Large intestine (tissue), 3 donors: ENCODE results near the gene CNOT3. TPM values are rescaled to one million over a fixed set of nuclear protein-coding genes. Genes with fewer than 3 reads are reported as not detected.
A peak's percentile ranks its signal among the peaks of the same experiment; 100 is the strongest.
"Not testable (repeated sequence)": the region's sequence is repeated elsewhere in the genome, so short reads cannot be mapped to it uniquely, and the experiment has no call there.

ENCODE experiments used
- DNase-seq, 2 donors: peaks; one replicate each; pipeline versions ENCODE4 v3.0.0 to v3.0.0-alpha.2; 2013
- H3K27ac ChIP-seq: one replicate; pipeline ENCODE4 v1.5.1; 2013; ENCODE audit warnings: low read length
- H3K27me3 ChIP-seq: 2 replicates; pipeline ENCODE4 v1.6.1; 2013; ENCODE audit warnings: low read length; ENCODE audit not compliant: control insufficient read depth, insufficient read depth
- H3K36me3 ChIP-seq: 2 replicates; pipeline ENCODE4 v1.6.1; 2013; ENCODE audit warnings: low read length; ENCODE audit not compliant: control insufficient read depth, insufficient read depth
- H3K4me1 ChIP-seq: one replicate; pipeline ENCODE4 v1.6.1; 2013; ENCODE audit warnings: low read length; ENCODE audit not compliant: control insufficient read depth, insufficient read depth
- H3K4me3 ChIP-seq: one replicate; pipeline ENCODE4 v1.5.1; 2013; ENCODE audit warnings: low read length
- H3K9me3 ChIP-seq: one replicate; pipeline ENCODE4 v1.6.1; 2013; ENCODE audit warnings: mild to moderate bottlenecking, low read depth, low read length, moderate library complexity; ENCODE audit not compliant: control insufficient read depth
- WGBS: methylation state at CpG from one replicate; pipeline ENCODE4 v1.1.5; 2013; ENCODE audit warnings: low lambda C conversion rate; ENCODE audit not compliant: insufficient coverage; 5-methylcytosine and 5-hydroxymethylcytosine counted together
- polyA plus RNA-seq: library from polyadenylated mRNA; unstranded; fragments of 120-200 nt; gene quantifications from one replicate; pipeline ENCODE4 v1.2.1, GENCODE V29; 2013

CNOT3 gene
- polyA plus RNA-seq, 1 donor: 37.2 TPM

DNA sequence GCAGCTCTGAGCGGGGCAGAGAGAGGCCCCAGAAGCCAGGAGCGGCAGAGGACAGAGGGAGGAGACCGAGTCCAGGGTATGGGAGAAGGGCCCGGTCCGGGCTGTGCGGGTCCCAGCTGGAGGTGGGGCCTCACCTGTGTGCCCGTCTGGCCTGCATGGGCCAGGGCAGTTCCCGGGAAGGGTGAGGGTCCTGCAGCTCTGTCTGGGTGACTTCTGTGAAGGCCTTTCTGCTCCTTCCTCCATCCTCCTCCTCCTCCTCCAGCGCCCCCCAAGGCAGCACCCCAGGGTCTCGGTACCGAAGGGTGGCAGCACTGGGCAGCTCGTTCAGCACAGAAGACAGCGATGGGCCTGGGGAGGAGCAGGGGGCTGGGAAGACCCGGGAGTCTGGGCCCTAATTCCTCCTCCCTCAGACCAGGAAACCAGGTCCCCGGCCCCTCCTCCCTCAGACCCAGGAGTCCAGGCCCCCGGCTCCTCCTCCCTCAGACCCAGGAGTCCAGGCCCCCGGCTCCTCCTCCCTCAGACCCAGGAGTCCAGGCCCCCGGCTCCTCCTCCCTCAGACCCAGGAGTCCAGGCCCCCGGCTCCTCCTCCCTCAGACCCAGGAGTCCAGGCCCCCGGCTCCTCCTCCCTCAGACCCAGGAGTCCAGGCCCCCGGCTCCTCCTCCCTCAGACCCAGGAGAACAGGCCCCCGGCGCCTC lies 34.3 kb downstream of the CNOT3 start:
- Histone ChIP-seq H3K4me3 (peak overlapping the region; percentile 88), H3K36me3 (peaks cover 14% of the 10 kb centered on the region), H3K27ac (peak overlapping the region; percentile 96)
- no CpG with 5 or more reads among the region's 23 CpGs for WGBS
- DNase-seq, H3K27me3 ChIP-seq, H3K9me3 ChIP-seq, H3K4me1 ChIP-seq: not testable (repeated sequence)

DNA sequence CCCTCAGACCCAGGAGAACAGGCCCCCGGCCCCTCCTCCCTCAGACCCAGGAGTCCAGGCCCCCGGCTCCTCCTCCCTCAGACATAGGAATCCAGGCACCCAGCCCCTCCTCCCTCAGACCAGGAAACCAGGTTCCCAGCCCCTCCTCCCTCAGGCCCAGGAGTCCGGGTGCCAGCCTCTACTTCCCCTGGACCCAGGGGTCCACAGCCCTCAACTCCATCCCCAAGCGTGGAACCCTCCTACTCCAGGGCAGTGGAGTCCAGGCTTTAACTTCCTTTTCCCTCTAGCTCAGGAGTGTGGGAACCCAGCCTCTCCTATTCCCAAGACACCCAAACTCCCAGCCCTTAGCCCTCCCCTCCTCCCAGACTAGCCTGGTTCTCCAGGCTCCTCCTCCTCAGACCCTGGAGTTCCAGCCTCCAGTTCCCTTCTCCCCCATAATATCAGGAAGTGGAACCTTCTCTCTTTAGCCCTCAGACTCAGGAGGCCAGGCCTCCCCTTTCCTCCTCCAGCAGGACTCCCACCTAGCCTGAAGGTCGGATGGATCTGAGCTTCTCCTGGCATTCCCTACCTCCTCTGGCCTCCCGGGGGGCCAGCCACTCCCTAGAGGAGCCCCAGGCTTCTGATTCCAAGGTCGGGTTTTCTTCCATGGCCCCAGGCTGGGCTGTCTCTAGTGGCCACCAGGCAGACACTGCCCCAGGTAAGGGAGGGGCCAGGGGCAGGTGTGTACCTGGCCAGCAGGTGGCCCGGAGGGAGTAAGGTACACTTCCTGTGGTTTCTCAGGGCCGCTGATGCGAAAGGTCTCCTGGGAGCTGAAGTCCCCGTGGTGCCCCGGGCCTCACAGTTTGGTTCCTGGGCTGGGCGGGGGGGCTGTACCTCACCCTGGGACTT lies 35.2 kb downstream of the CNOT3 start, which contains the start of gene TMC4:
Gene TMC4, minus strand, starts transcription at position 690 of the 888 bp plus-strand sequence. Its CDS starts 43 bp downstream, at position 647.
- peaks cover 2% of the 10 kb centered on the region for H3K9me3 ChIP-seq
- DNase-seq: peak; percentile 91 to 94
- H3K4me1 ChIP-seq: peaks cover 3% of the 10 kb centered on the region
- H3K27ac ChIP-seq: peak within 1 kb of the TSS; percentile 96
- H3K36me3 ChIP-seq: peaks cover 14% of the 10 kb centered on the region
- H3K27me3 ChIP-seq: no peaks in the 10 kb centered on the region
- WGBS: no CpG with 5 or more reads among the region's 13 CpGs
- H3K4me3 ChIP-seq: peak within 1 kb of the TSS; percentile 88

DNA sequence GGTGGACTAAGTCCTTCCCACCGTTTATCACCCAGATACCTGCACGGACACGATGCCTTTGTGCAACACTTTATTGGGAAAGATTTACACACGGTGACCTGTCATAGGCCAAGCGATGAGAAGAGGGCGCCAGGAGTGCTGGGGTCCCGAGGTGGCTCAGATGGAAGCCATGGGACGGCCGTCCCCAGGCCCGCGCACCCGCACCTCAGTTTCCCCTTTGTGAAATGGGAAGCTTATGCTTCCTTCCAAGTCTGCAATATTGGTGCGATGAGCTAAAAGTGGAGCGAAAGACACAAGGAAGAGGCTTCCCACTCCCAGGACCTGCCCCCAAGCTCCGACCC lies 35.8 kb downstream of the CNOT3 start:
- H3K27ac ChIP-seq: no peak overlapping the region
- H3K4me3 ChIP-seq: no peak overlapping the region

DNA sequence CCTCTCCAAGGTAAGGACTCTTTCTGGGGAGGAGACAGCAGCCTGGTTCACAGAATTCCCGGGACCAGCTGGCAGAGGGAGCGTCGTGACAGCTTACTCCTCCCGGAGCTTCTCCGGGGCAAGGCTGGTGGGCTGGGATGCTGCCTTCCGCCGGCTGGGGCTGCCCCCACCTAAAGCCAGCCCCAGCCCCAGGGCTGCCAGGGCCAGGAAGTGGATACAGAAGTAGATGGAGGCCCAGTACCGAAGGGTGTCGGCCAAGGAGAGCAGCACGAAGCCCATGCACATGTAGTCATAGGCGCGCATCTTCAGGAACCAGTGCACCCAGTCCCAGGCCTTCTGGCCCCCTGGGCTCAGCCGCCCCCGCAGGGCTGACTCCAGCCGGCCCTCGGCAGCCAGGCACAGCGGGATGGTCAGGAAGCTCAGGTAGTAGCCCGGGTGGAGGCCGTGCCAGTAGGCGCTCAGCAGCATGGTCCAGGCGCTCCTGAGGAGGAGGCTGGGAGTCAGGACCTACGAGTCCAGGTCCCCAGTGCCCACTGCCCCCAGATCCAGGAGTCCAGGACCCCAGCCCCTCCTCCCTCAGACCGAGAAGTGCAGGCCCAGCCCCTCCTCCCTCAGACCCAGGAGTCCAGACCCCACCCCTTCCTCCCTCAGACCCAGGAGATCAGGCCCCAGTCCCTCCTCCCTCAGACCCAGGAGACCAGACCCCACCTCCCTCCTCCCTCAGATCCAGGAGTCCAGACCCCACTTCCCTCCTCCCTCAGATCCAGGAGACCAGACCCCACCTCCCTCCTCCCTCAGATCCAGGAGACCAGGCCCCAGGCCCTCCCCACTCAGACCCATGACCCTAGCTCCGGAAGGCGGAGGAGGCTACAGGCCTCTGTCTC lies 36.6 kb downstream of the CNOT3 start:
- Histone ChIP-seq H3K4me3 (no peak overlapping the region), H3K36me3 (peaks cover 23% of the 10 kb centered on the region), H3K27me3 (no peaks in the 10 kb centered on the region), H3K4me1 (no peaks in the 10 kb centered on the region), H3K9me3 (peaks cover 2% of the 10 kb centered on the region), H3K27ac (no peak overlapping the region)
- no peak for DNase-seq
- WGBS: 100% methylated on average over 1 of the region's 25 CpGs

More for the DNA sequence above, 35.8 kb downstream of the CNOT3 start:
- no peak for DNase-seq
- Histone ChIP-seq H3K4me1 (peaks cover under 1% of the 10 kb centered on the region), H3K36me3 (peaks cover 16% of the 10 kb centered on the region), H3K9me3 (peaks cover 2% of the 10 kb centered on the region), H3K27me3 (no peaks in the 10 kb centered on the region)
- no CpG with 5 or more reads among the region's 15 CpGs for WGBS

DNA sequence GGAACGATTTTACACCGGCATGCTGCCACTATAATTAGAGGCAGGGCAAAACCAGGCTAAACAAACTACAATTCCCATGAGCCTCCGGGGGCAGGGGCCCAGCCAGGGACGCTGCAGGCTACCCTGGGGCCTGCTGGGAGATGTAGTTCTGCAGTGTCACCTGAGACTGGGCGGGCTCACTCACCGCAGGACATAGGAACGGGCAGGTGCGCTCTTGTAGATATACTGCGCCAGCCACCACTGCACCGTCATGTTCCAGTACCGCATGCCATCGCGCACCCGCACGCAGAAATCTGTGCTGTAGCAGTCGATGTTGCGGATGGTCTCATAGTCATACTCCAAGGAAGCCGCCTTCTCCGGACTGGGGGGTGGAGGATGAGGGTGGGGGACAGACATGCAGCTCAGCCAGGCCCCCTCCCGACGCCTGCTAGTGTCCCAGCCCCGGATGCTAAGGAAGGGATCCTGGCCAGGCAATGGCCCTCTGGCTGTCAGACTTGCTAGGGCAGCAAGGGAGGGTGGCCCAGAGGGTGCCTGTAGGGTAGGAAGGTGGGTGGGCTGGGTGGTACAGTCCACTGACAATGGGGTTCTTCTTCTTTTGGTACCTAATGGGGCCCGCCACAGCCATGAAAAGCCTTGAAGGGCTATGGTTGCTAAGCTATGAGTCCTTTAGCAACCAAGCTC lies 41.2 kb downstream of the CNOT3 start:
- Histone ChIP-seq H3K27ac (no peak overlapping the region), H3K36me3 (peaks cover 46% of the 10 kb centered on the region), H3K27me3 (no peaks in the 10 kb centered on the region), H3K4me1 (peaks cover 9% of the 10 kb centered on the region), H3K4me3 (no peak overlapping the region), H3K9me3 (peaks cover 2% of the 10 kb centered on the region)
- no CpG with 5 or more reads among the region's 23 CpGs for WGBS
- peak in 1 of 2 donors; percentile 33 for DNase-seq

DNA sequence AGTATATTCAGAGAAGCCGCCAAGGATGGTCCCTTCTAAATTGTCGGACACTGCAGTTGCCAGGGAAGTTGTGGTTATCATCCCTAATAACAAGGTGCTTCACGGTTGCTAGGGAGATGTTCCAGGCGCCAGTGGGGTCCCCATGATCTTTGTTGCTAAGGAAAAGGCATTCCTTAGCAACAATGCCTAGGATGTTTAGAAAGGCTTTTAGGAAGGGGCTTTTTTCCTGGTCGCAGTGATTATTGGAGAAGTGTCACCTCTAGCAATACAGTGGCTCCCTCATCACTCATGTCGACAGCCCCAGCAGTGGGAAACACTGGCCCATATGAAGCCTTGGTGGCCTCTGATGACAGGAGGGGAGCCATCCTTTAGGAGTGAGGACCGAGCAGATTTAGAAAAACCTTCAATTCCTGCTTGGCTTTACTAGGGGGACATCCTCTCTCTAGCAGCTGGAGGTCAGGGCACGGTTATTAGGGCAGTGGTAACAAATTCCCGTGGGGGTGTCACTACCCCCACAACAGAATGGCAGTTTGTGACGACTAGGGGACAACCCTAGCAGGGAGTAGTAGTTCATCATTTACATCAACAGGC lies 41.8 kb downstream of the CNOT3 start:
- Histone ChIP-seq H3K4me1 (peaks cover 9% of the 10 kb centered on the region), H3K27ac (peak overlapping the region; percentile 30), H3K36me3 (peaks cover 50% of the 10 kb centered on the region), H3K27me3 (no peaks in the 10 kb centered on the region), H3K9me3 (no peaks in the 10 kb centered on the region), H3K4me3 (no peak overlapping the region)
- DNase-seq: no peak
- WGBS: no CpG with 5 or more reads among the region's 10 CpGs

DNA sequence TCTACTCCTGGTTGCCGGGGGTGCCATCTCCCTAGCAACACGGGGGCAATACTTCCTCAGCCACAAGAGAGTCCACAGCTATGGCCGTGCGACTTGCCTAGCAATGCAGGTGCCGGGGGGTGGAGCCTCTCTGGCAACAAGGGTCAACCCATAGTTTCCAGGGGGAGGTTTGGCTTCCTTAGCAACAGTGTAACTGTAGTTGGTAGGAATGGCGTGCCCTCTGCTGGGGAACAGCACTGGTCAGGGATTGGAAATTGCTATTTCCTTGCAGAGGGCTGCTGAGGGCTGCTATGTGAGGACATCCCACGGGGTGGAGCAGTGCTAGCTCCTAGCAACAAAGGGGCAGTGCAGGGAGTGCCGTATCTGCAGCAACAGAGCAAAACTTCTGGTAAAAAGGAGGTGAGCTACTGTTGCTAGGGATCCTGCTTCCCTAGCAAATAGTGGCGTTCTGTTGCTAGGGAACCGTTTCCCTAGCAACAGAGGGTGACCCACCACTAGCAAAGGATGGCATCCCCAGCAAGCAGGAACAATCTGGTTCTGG lies 42.4 kb downstream of the CNOT3 start:
- DNase-seq: peak; percentile 89 to 93
- Histone ChIP-seq H3K36me3 (peaks cover 50% of the 10 kb centered on the region), H3K4me1 (peaks cover 9% of the 10 kb centered on the region), H3K4me3 (no peak overlapping the region), H3K27ac (peak overlapping the region; percentile 36), H3K27me3 (no peaks in the 10 kb centered on the region), H3K9me3 (no peaks in the 10 kb centered on the region)
- WGBS: no CpG with 5 or more reads among the region's 10 CpGs

DNA sequence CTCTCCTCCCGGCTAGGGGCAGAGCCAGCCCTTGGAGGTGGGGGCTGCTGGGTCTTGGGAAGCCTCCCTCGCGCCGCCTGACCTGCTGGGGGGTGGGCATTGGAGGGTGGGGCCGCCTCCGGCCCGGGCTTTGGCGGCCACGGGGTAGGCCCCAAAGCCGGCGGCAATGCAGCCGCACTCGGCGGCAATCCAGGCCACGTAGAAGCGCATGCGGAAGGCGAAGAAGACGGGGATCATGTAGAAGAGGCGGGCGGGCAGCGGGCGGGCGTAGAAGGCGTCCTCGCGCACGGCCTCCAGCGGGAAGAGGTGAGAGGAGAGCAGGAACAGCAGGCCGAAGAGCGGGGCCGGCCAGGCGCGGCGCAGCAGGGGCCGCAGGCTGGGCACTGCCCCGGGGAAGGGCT lies 43.1 kb downstream of the CNOT3 start:
- H3K27ac ChIP-seq: peak overlapping the region; percentile 36
- H3K4me1 ChIP-seq: peaks cover 9% of the 10 kb centered on the region
- peaks cover 49% of the 10 kb centered on the region for H3K36me3 ChIP-seq
- no peak for DNase-seq
- H3K9me3 ChIP-seq: no peaks in the 10 kb centered on the region
- no peak overlapping the region for H3K4me3 ChIP-seq
- no peaks in the 10 kb centered on the region for H3K27me3 ChIP-seq
- WGBS: 100% methylated on average over 2 of the region's 37 CpGs

DNA sequence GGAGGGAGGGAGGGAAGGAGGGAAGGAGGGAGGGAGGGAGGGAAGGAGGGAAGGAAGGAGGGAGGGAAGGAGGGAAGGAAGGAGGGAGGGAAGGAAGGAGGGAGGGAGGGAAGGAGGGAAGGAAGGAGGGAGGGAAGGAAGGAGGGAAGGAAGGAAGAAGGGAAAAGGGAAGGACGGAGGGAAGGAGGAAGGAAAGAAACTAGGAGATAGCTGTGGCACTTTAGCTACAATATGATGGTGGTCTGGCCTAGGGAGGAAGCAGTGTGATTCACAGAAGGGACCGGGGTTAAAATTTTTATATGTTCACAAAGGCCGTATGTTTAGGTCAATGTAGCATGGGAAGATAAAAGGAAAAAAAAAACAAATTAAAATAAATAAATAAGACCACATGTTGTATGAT lies 44.3 kb downstream of the CNOT3 start:
- H3K27ac ChIP-seq, DNase-seq, H3K27me3 ChIP-seq, H3K9me3 ChIP-seq, H3K4me3 ChIP-seq: not testable (repeated sequence)
- WGBS: 88% methylated on average over 2 of the region's 3 CpGs
- Histone ChIP-seq H3K4me1 (peaks cover 17% of the 10 kb centered on the region), H3K36me3 (peaks cover 45% of the 10 kb centered on the region)
